ENCODE data around the gene ZDHHC22. TPM values are rescaled to one million over a fixed set of nuclear protein-coding genes. Genes with fewer than 3 reads are reported as not detected.

The ZDHHC22 gene
- total and polyA plus RNA-seq, 2 of the 13 experiments (the other 11 are each of a cell fraction or from before 2014, with no cell fraction given): not detected

- TF ChIP-seq ZNF687 (CRISPR knock-in tag; IDR thresholded peaks at IDR 0.05) (peak; percentile 35), DRAP1 (CRISPR knock-in tag; IDR thresholded peaks at IDR 0.05) (no peak), REXO4 (CRISPR knock-in tag; IDR thresholded peaks at IDR 0.05; ENCODE audit: borderline replicate concordance) (no peak), FIP1L1 (IDR thresholded peaks at IDR 0.05; ENCODE audit: borderline replicate concordance, insufficient read depth, low read depth, low read length) (no peak), MEIS2 (CRISPR knock-in tag; IDR thresholded peaks at IDR 0.05) (no peak), HDAC6 (IDR thresholded peaks at IDR 0.05; ENCODE audit: low read depth, low read length) (no peak), HNRNPL (IDR thresholded peaks at IDR 0.05; ENCODE audit: low read depth, low read length) (no peak), AGO2 (optimal IDR thresholded peaks at IDR 0.05; ENCODE audit: low read depth, low read length) (no peak), TEAD3 (CRISPR knock-in tag; optimal IDR thresholded peaks at IDR 0.05; ENCODE audit: borderline replicate concordance) (peak; percentile 65), ZNF766 (CRISPR knock-in tag; IDR thresholded peaks at IDR 0.05; ENCODE audit: borderline replicate concordance) (no peak), SIN3A (IDR thresholded peaks at IDR 0.05; ENCODE audit: borderline replicate concordance, low read depth, low read length) (no peak), ZBTB38 (CRISPR knock-in tag; IDR thresholded peaks at IDR 0.05) (no peak), NR2C2 (CRISPR knock-in tag; IDR thresholded peaks at IDR 0.05; ENCODE audit: borderline replicate concordance) (no peak)
- TF ChIP-seq, protein P1, sequence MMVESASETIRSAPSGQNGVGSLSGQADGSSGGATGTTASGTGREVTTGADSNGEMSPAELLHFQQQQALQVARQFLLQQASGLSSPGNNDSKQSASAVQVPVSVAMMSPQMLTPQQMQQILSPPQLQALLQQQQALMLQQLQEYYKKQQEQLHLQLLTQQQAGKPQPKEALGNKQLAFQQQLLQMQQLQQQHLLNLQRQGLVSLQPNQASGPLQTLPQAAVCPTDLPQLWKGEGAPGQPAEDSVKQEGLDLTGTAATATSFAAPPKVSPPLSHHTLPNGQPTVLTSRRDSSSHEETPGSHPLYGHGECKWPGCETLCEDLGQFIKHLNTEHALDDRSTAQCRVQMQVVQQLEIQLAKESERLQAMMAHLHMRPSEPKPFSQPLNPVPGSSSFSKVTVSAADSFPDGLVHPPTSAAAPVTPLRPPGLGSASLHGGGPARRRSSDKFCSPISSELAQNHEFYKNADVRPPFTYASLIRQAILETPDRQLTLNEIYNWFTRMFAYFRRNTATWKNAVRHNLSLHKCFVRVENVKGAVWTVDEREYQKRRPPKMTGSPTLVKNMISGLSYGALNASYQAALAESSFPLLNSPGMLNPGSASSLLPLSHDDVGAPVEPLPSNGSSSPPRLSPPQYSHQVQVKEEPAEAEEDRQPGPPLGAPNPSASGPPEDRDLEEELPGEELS (CRISPR knock-in tag; IDR thresholded peaks at IDR 0.05): no peak
- TF ChIP-seq, protein P2, sequence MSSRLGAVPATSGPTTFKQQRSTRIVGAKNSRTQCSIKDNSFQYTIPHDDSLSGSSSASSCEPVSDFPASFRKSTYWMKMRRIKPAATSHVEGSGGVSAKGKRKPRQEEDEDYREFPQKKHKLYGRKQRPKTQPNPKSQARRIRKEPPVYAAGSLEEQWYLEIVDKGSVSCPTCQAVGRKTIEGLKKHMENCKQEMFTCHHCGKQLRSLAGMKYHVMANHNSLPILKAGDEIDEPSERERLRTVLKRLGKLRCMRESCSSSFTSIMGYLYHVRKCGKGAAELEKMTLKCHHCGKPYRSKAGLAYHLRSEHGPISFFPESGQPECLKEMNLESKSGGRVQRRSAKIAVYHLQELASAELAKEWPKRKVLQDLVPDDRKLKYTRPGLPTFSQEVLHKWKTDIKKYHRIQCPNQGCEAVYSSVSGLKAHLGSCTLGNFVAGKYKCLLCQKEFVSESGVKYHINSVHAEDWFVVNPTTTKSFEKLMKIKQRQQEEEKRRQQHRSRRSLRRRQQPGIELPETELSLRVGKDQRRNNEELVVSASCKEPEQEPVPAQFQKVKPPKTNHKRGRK (CRISPR knock-in tag; IDR thresholded peaks at IDR 0.05): no peak
- TF ChIP-seq, protein P3, sequence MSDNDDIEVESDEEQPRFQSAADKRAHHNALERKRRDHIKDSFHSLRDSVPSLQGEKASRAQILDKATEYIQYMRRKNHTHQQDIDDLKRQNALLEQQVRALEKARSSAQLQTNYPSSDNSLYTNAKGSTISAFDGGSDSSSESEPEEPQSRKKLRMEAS (IDR thresholded peaks at IDR 0.05): peak; percentile 14; the same call in 1 of the 2 replicates
- TF ChIP-seq, protein P4, sequence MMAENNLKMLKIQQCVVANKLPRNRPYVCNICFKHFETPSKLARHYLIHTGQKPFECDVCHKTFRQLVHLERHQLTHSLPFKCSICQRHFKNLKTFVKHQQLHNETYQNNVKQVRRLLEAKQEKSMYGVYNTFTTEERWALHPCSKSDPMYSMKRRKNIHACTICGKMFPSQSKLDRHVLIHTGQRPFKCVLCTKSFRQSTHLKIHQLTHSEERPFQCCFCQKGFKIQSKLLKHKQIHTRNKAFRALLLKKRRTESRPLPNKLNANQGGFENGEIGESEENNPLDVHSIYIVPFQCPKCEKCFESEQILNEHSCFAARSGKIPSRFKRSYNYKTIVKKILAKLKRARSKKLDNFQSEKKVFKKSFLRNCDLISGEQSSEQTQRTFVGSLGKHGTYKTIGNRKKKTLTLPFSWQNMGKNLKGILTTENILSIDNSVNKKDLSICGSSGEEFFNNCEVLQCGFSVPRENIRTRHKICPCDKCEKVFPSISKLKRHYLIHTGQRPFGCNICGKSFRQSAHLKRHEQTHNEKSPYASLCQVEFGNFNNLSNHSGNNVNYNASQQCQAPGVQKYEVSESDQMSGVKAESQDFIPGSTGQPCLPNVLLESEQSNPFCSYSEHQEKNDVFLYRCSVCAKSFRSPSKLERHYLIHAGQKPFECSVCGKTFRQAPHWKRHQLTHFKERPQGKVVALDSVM (CRISPR knock-in tag; IDR thresholded peaks at IDR 0.05): no peak
Observed at GRCh38 chr14:77139540-77140358, 1.8 kb downstream of the ZDHHC22 start (continued).

Data from HepG2 (cell line).